DOHH2 (cell line): ENCODE results near the gene TXNDC2.
A peak's percentile ranks its signal among the peaks of the same experiment; 100 is the strongest.

Experiments
- H3F3A ChIP-seq: fragments of 200-600 bp; sonication (generic), shearing (Covaris generic); 2 replicates; pipeline ENCODE4 v1.6.0; 2016; ENCODE audit warnings: antibody characterized with exemption, mild to moderate bottlenecking; ENCODE audit not compliant: control insufficient read depth, insufficient read depth
- H3K27ac ChIP-seq: fragments of 200-600 bp; sonication (generic); 2 replicates; pipeline ENCODE4 v1.5.1; 2014; ENCODE audit warnings: low read depth, mild to moderate bottlenecking, low read length, moderate library complexity
- H3K27me3 ChIP-seq: fragments of 200-600 bp; sonication (generic); 2 replicates; pipeline ENCODE4 v1.6.1; 2014; ENCODE audit warnings: mild to moderate bottlenecking, low read length, mixed read lengths; ENCODE audit not compliant: control insufficient read depth
- H3K36me3 ChIP-seq: fragments of 200-600 bp; sonication (generic); 2 replicates; pipeline ENCODE4 v1.6.1; 2014; ENCODE audit warnings: mild to moderate bottlenecking, low read length, moderate library complexity, mixed read lengths; ENCODE audit not compliant: control insufficient read depth
- H3K4me1 ChIP-seq: fragments of 200-600 bp; sonication (generic); 2 replicates; pipeline ENCODE4 v1.6.1; 2014; ENCODE audit warnings: mild to moderate bottlenecking, low read length, mixed read lengths; ENCODE audit not compliant: control insufficient read depth
- H3K4me2 ChIP-seq: fragments of 200-600 bp; sonication (generic); 2 replicates; pipeline ENCODE4 v1.6.0; 2014; ENCODE audit warnings: mild to moderate bottlenecking, low read length, moderate library complexity
- H3K4me3 ChIP-seq: fragments of 200-600 bp; sonication (generic); 2 replicates; pipeline ENCODE4 v1.5.1; 2014; ENCODE audit warnings: mild to moderate bottlenecking, low read length, mixed read lengths
- H3K79me2 ChIP-seq: fragments of 200-600 bp; sonication (generic); 2 replicates; pipeline ENCODE4 v1.6.1; 2014; ENCODE audit warnings: mild to moderate bottlenecking, low read length, mixed read lengths; ENCODE audit not compliant: control insufficient read depth
- H3K9me2 ChIP-seq: fragments of 200-600 bp; sonication (generic); replicated peaks from 2 replicates; pipeline ENCODE4 v1.6.1; 2014; ENCODE audit warnings: mild to moderate bottlenecking, low read length, mixed read lengths; ENCODE audit not compliant: control insufficient read depth
- H3K9me3 ChIP-seq: fragments of 200-600 bp; sonication (generic); 2 replicates; pipeline ENCODE4 v1.6.1; 2014; ENCODE audit warnings: antibody characterized with exemption, low read length, mixed read lengths; ENCODE audit not compliant: control insufficient read depth, insufficient read depth
- H4K20me1 ChIP-seq: fragments of 200-600 bp; sonication (generic); 2 replicates; pipeline ENCODE4 v1.6.0; 2014; ENCODE audit warnings: low read depth, mild to moderate bottlenecking, antibody characterized with exemption, low read length, moderate library complexity; ENCODE audit not compliant: control insufficient read depth, insufficient read depth
- CTCF ChIP-seq: fragments of 200-600 bp; sonication (generic); IDR thresholded peaks from one replicate; pipeline ENCODE4 v1.5.1; 2014; ENCODE audit warnings: antibody characterized with exemption, mild to moderate bottlenecking, low read depth, low read length; ENCODE audit not compliant: poor library complexity, severe bottlenecking
- EZH2phosphoT487 ChIP-seq: fragments of 200-600 bp; sonication (generic); IDR thresholded peaks from 2 replicates; pipeline ENCODE4 v1.6.1; 2017; ENCODE audit warnings: borderline replicate concordance, mild to moderate bottlenecking, antibody characterized with exemption, low read length, moderate library complexity, mixed read lengths

TXNDC2 gene

GRCh38 chr18:9914584-9915290, 29.0 kb downstream of the TXNDC2 start:
- H3K9me3 ChIP-seq, result peaks cover 5% of the 10 kb centered on the region
- TF ChIP-seq EZH2phosphoT487 (no peak), CTCF (no peak)
- peaks cover 40% of the 10 kb centered on the region for H4K20me1 ChIP-seq
- 0 out of 2 replicates have a peak, but pooled peaks cover 3% of the 10 kb centered on the region for H3K27me3 ChIP-seq
- no peaks in the 10 kb centered on the region for H3F3A ChIP-seq
- peaks cover 48% of the 10 kb centered on the region for H3K4me1 ChIP-seq
- no peaks in the 10 kb centered on the region for H3K9me2 ChIP-seq
- H3K4me2 ChIP-seq, result peak overlapping the region; percentile 90
- peaks cover 15% of the 10 kb centered on the region for H3K36me3 ChIP-seq
- H3K79me2 ChIP-seq, result peaks cover 59% of the 10 kb centered on the region
- peak overlapping the region; percentile 59 for H3K27ac ChIP-seq
- H3K4me3 ChIP-seq, result peak overlapping the region; percentile 85

GRCh38 chr18:9915291-9916076, 29.7 kb downstream of the TXNDC2 start:
- Histone ChIP-seq H3K27me3 (0 out of 2 replicates have a peak, but pooled peaks cover 3% of the 10 kb centered on the region), H3K27ac (peak overlapping the region; percentile 59), H3K9me3 (peaks cover 5% of the 10 kb centered on the region), H3K4me2 (peak overlapping the region; percentile 90), H3K79me2 (peaks cover 66% of the 10 kb centered on the region), H3K4me3 (peak overlapping the region; percentile 85), H3K4me1 (peaks cover 55% of the 10 kb centered on the region), H3K9me2 (no peaks in the 10 kb centered on the region), H3F3A (no peaks in the 10 kb centered on the region), H3K36me3 (peaks cover 15% of the 10 kb centered on the region), H4K20me1 (peaks cover 48% of the 10 kb centered on the region)
- TF ChIP-seq EZH2phosphoT487 (no peak), CTCF (no peak)

- H3K9me3 ChIP-seq, result peaks cover 5% of the 10 kb centered on the region
- H3K27ac ChIP-seq, result no peak overlapping the region
- H3K4me2 ChIP-seq, result peak overlapping the region; percentile 90
- TF ChIP-seq CTCF, result no peak
- no peak for TF ChIP-seq EZH2phosphoT487
- H3K27me3 ChIP-seq, result no peaks in the 10 kb centered on the region
- H3K4me1 ChIP-seq, result peaks cover 62% of the 10 kb centered on the region
- H3K9me2 ChIP-seq, result no peaks in the 10 kb centered on the region
- peaks cover 73% of the 10 kb centered on the region for H3K79me2 ChIP-seq
- peaks cover 15% of the 10 kb centered on the region for H3K36me3 ChIP-seq
- peaks cover 55% of the 10 kb centered on the region for H4K20me1 ChIP-seq
- H3K4me3 ChIP-seq, result peak overlapping the region; percentile 85
- no peaks in the 10 kb centered on the region for H3F3A ChIP-seq
Observed at GRCh38 chr18:9916077-9916639, 30.4 kb downstream of the TXNDC2 start.
